ENCODE measurements around the gene CEP43. TPM values are rescaled to one million over a fixed set of nuclear protein-coding genes. Genes with fewer than 3 reads are reported as not detected.

The CEP43 gene
- total RNA-seq, 1 donor from 2014 or later = 12.3 TPM

DNA sequence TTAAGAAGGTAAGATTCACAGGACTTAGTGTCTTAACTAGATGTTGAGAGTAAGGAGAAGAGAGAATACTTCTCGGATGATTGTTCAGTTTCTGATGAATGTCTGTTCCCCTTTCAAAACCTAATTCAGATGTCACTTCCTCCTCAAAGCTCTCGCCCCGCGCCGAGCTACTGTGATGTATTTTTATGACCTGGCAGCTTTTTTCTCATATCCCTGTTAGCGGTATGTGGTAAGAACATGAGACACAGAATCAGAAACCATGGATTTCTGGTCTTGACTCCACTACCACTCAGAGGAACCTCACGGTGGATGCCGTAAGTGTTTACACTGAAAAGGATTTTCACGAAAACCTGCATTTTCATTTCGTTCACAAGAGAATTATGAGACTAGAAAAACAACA, 48.4 kb downstream of the CEP43 start:
- DNase-seq = no peak
- Histone ChIP-seq H3K4me3 (no peak overlapping the region), H3K27me3 (ENCODE audit: low read depth) (no peaks in the 10 kb centered on the region), H3K27ac (replicated peaks) (no peak overlapping the region), H3K9me3 (replicated peaks) (no peaks in the 10 kb centered on the region), H3K36me3 (no peaks in the 10 kb centered on the region), H3K4me1 (no peaks in the 10 kb centered on the region)
- intact Hi-C loops (cut with micrococcal nuclease) = no loop called here
- TF ChIP-seq, protein P1, sequence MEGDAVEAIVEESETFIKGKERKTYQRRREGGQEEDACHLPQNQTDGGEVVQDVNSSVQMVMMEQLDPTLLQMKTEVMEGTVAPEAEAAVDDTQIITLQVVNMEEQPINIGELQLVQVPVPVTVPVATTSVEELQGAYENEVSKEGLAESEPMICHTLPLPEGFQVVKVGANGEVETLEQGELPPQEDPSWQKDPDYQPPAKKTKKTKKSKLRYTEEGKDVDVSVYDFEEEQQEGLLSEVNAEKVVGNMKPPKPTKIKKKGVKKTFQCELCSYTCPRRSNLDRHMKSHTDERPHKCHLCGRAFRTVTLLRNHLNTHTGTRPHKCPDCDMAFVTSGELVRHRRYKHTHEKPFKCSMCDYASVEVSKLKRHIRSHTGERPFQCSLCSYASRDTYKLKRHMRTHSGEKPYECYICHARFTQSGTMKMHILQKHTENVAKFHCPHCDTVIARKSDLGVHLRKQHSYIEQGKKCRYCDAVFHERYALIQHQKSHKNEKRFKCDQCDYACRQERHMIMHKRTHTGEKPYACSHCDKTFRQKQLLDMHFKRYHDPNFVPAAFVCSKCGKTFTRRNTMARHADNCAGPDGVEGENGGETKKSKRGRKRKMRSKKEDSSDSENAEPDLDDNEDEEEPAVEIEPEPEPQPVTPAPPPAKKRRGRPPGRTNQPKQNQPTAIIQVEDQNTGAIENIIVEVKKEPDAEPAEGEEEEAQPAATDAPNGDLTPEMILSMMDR (IDR thresholded peaks at IDR 0.05; ENCODE audit: borderline replicate concordance) = no peak

Small RNAs within 50 kb of the gene (microRNA-seq; reads per million reads assigned to microRNA genes)
- not detected for gene MIR3939

Other genes with a start within 250 kb of the CEP43 start
- 13.4 TPM for gene RNASET2, start 42.8 kb upstream of the CEP43 start, total RNA-seq
- not detected for gene CCR6, start 123.7 kb downstream of the CEP43 start, total RNA-seq
- not detected for gene GPR31, start 158.6 kb downstream of the CEP43 start, total RNA-seq